Cardiac fibroblast (primary cell): ENCODE results near the gene ELF1.

Experiments
- DNase-seq, 2 donors: peaks; one replicate each; pipeline versions ENCODE4 v3.0.0 to v3.0.0-alpha.2; 2010; ENCODE audit warnings: low read depth in 2 of 2
- H3K4me3 ChIP-seq, 2 donors: replicated peaks in 1 of 2; 1 replicate in 1 of 2; 2 replicates in 1 of 2; pipeline ENCODE4 v1.5.1; 2011; ENCODE audit warnings: low read depth in 2 of 2, low read length in 2 of 2, mild to moderate bottlenecking in 2 of 2, moderate library complexity in 1 of 2
- TF ChIP-seq, protein P1 (sequence below): IDR thresholded peaks from one replicate; pipeline ENCODE4 v1.5.1; 2011; ENCODE audit warnings: low read depth, mild to moderate bottlenecking, low read length, inconsistent platforms

Gene ELF1

DNA sequence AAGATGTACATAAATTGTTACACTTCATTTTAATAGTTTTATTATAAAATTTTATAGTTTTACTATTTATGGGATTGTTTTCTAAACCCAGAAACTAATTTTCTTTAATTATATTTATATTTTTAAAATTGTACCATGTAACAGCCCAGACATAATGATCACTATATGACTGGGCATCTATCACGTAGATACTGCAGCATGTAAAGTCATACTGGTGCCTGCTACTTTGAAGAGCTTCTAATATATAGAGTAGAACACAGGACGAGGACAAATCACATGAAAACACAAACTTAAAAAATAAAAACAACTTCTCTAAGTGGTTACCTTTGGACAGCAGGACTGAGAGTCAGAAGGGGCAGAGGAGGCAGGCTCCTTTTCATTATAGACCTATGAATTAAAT lies 5.3 kb downstream of the ELF1 start:
- TF ChIP-seq, protein P1, sequence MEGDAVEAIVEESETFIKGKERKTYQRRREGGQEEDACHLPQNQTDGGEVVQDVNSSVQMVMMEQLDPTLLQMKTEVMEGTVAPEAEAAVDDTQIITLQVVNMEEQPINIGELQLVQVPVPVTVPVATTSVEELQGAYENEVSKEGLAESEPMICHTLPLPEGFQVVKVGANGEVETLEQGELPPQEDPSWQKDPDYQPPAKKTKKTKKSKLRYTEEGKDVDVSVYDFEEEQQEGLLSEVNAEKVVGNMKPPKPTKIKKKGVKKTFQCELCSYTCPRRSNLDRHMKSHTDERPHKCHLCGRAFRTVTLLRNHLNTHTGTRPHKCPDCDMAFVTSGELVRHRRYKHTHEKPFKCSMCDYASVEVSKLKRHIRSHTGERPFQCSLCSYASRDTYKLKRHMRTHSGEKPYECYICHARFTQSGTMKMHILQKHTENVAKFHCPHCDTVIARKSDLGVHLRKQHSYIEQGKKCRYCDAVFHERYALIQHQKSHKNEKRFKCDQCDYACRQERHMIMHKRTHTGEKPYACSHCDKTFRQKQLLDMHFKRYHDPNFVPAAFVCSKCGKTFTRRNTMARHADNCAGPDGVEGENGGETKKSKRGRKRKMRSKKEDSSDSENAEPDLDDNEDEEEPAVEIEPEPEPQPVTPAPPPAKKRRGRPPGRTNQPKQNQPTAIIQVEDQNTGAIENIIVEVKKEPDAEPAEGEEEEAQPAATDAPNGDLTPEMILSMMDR: no peak
- H3K4me3 ChIP-seq: no peak overlapping the region
- DNase-seq: no peak

DNA sequence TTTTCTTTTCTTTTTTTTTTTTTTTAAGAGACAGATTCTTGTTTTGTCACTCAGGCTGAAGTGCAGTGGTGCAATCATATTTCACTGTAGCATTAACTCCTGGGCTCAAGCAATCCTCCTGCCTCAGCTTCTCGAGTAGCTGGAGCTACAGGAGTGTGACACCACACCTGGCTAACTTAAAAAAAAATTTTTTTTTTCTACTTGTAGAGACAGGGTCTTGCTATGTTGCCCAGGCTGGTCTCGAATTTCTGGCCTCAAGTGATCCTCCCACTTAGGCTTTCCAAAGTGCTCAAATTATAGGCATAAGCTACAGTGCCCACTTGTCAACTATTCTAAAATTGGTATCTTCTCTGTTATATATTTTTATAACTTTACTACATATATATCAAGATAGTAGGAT lies 6.6 kb downstream of the ELF1 start:
- TF ChIP-seq, protein P1: no peak
- DNase-seq: no peak
- no peak overlapping the region for H3K4me3 ChIP-seq

DNA sequence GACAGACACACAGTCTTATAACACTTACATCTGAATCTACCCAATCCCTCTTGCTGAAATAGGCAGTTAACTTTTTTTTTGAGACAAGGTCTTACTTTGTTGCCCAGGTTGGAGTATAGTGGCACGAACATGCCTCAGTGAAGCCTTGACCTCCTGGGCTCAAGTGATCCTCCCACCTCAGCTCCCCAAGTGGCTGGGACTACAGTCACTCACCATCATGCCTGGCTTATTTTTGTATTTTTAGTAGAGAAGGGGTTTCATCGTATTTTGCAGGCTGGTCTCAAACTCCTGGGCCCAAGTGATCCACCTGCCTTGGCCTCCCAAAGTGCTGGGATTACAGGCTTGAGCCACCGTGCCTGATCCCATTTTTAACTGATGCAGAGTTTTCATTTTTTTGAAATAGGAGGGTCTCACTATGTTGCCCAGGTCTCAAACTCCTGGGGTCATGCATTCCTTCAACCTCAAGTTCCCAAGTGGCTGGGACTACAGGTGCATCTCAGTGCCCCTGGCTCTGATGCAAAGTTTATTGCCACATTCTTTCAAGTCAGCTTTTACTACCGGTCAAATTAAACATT lies 7.6 kb downstream of the ELF1 start:
- DNase-seq: no peak
- TF ChIP-seq, protein P1: no peak
- H3K4me3 ChIP-seq: no peak overlapping the region

DNA sequence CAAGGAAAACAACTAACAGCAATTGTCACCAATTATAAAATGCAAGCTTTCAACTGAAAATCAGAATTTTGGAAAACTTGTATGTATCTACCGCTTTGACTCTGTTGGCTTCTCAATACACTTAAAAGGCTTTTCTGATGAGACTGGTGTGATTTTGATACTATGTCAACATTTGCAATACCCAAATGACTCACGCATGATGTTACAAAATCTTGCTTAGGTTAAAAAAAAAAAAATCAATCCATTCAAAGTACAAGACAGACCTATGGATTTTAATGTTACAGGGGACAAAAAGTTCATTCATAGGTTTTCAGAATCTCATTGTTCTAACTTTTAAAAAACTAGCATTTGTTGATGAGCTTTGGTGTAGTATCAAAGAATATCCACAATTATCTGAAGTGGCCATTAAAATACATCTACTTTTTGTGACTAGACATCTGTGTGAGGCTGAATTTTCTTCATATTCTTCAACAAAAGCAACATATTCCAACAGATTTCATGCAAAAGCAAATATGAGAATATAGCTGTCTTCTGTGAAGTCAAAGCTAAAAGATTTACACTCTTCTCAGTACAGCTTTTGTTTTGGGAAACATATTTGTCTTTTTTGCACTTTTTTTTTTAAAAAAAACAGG lies 10.7 kb downstream of the ELF1 start:
- TF ChIP-seq, protein P1: no peak
- H3K4me3 ChIP-seq: no peak overlapping the region
- peak; percentile 54 to 89 for DNase-seq

DNA sequence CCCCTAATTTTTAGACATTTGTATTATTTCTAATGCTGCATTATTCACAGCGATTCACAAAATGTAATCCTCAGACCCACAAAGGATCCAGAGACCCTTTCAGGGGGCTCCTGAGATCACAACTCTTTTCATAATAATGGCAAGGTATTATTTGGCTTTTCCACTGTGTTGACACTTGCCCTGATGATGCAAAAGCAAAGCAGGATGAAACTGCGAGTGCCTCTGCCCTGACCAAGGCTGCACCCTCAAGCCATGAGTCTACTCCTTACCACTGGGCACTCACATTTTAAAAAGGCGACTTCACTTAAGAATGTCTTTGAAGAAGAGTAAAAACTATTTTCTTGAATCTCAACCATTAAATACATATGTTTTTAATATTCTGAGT lies 11.4 kb downstream of the ELF1 start:
- H3K4me3 ChIP-seq: no peak overlapping the region
- DNase-seq: peak in 1 of 2 donors; percentile 38
- TF ChIP-seq, protein P1: no peak

DNA sequence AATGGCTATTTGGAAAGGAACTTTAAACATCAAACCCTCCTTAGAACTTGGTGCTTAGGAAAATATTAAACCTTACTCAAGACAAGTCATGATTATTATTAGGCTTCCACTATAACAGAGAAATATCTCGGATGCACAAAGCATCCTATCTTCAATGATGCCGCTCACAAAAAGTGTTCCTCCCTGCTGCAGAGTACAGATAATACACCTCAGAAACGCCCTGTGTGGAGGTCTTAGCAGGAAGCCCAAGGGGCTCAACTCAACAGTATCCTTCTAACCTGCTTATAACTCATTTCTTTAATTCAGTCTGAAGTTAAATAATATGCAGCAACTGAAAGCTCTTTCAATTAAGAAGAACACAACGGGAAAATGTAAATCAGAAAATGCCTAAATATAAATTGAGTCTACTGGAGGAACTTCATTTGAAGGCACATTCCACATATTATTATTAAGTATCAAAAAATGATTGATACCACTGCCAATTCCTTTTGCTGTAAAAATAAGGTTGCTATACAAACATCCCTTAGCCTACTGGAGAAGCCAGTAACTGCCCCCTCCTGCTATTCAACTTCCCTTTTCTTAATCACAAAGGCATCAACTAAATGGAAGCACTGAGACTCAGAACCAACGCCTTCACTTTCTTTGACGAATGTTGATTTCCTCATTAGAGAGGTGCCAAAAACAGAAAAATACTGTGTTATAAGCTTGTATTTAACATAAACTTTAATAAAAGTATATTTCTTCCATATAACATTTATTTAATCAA lies 12.0 kb downstream of the ELF1 start:
- DNase-seq: no peak
- TF ChIP-seq, protein P1: no peak
- no peak overlapping the region for H3K4me3 ChIP-seq
